Vagina (tissue), 2 donors: ENCODE measurements around the gene GBX1.

ENCODE experiments used
- POLR2A ChIP-seq, 2 donors: fragments of 450-650 bp; IDR thresholded peaks; one replicate each; pipeline ENCODE4 v1.6.1; 2017; ENCODE audit warnings: antibody characterized with exemption in 2 of 2, mild to moderate bottlenecking in 2 of 2, moderate library complexity in 2 of 2
- POLR2AphosphoS5 ChIP-seq, 2 donors: sonication (generic); formaldehyde crosslinking; IDR thresholded peaks; one replicate each; pipeline ENCODE4 v1.9.0; 2017; ENCODE audit warnings: antibody characterized with exemption in 2 of 2, mild to moderate bottlenecking in 2 of 2, low read depth in 1 of 2; ENCODE audit not compliant: insufficient read depth in 1 of 2
- TF ChIP-seq, protein P1 (sequence below), 3 experiments: fragments of 450-650 bp in 2 of 3; fragments of 200-600 bp in 1 of 3; sonication (generic) in 1 of 3; IDR thresholded peaks; one replicate each; pipeline ENCODE4 v1.5.1; 2017 to 2019; ENCODE audit warnings: antibody characterized with exemption in 3 of 3, mild to moderate bottlenecking in 2 of 3, moderate library complexity in 2 of 3

DNA sequence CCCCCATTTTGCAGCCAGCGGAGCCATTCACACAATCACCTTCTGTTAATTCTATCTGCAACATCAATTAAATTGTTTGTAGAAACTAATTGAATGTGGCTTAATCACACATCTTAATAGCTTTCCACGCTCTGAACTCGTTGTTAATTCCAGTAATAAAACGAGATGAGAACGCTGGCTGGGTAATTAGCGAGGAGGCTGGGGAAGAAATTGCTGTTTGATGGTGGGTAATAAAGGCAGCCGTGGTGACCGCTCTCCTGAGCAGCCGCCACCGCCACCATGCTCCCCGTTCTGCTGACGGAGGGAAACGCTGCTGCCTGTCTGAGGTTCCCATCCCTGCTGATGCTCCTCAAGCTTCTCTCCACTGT is 36.3 kb downstream of the GBX1 start:
- TF ChIP-seq, protein P1, sequence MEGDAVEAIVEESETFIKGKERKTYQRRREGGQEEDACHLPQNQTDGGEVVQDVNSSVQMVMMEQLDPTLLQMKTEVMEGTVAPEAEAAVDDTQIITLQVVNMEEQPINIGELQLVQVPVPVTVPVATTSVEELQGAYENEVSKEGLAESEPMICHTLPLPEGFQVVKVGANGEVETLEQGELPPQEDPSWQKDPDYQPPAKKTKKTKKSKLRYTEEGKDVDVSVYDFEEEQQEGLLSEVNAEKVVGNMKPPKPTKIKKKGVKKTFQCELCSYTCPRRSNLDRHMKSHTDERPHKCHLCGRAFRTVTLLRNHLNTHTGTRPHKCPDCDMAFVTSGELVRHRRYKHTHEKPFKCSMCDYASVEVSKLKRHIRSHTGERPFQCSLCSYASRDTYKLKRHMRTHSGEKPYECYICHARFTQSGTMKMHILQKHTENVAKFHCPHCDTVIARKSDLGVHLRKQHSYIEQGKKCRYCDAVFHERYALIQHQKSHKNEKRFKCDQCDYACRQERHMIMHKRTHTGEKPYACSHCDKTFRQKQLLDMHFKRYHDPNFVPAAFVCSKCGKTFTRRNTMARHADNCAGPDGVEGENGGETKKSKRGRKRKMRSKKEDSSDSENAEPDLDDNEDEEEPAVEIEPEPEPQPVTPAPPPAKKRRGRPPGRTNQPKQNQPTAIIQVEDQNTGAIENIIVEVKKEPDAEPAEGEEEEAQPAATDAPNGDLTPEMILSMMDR (IDR thresholded peaks at IDR 0.05): no peak
- TF ChIP-seq POLR2AphosphoS5 (IDR thresholded peaks at IDR 0.05; ENCODE audit: insufficient read depth in 1 of 2, low read depth in 1 of 2) (no peak), POLR2A (IDR thresholded peaks at IDR 0.05) (no peak)
